ENCODE results near the gene DCAF12.

DNA sequence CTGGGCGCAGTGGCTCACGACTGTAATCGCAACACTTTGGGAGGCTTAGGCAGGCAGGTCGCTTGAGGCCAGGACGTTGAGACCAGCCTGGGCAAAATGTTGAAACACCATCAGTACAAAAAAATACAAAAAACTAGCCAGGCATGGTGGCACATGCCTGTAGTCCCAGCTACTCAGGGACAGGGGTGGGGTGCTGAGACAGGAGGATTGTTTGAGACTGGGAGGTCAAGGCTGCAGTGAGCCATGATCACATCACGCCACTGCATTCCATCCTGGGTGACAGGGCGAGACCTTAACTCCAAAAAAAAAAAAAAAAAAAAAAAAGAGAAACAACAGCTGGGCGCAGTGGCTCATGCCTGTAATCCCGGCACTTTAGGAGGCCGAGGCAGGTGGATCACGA, 23.7 kb downstream of the DCAF12 start:
- TF ChIP-seq POLR2A (IDR thresholded peaks at IDR 0.05), result no peak
- TF ChIP-seq, protein P1, sequence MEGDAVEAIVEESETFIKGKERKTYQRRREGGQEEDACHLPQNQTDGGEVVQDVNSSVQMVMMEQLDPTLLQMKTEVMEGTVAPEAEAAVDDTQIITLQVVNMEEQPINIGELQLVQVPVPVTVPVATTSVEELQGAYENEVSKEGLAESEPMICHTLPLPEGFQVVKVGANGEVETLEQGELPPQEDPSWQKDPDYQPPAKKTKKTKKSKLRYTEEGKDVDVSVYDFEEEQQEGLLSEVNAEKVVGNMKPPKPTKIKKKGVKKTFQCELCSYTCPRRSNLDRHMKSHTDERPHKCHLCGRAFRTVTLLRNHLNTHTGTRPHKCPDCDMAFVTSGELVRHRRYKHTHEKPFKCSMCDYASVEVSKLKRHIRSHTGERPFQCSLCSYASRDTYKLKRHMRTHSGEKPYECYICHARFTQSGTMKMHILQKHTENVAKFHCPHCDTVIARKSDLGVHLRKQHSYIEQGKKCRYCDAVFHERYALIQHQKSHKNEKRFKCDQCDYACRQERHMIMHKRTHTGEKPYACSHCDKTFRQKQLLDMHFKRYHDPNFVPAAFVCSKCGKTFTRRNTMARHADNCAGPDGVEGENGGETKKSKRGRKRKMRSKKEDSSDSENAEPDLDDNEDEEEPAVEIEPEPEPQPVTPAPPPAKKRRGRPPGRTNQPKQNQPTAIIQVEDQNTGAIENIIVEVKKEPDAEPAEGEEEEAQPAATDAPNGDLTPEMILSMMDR (IDR thresholded peaks at IDR 0.05), result no peak

Measured in heart left ventricle (tissue), 13 donors.